Measurements from ENCODE around the gene SMIM24.
"Not testable (repeated sequence)": the region's sequence is repeated elsewhere in the genome, so short reads cannot be mapped to it uniquely, and the experiment has no call there.

The SMIM24 gene

GRCh38 chr19:3480383-3481091, at the start of gene SMIM24:
TSS of gene SMIM24 (minus strand) at chr19:3480525. CDS start at chr19:3480463, 62 bp downstream.
- no peak for DNase-seq

GRCh38 chr19:3529299-3529698, 49.0 kb upstream of the SMIM24 start:
- not testable (repeated sequence) for DNase-seq

GRCh38 chr19:3528539-3529211, 48.4 kb upstream of the SMIM24 start:
- no peak for DNase-seq

GRCh38 chr19:3528080-3528479, 47.8 kb upstream of the SMIM24 start:
- DNase-seq = no peak

GRCh38 chr19:3527238-3527910, 47.0 kb upstream of the SMIM24 start:
- DNase-seq = no peak

- no peak for DNase-seq
Measured at GRCh38 chr19:3526507-3527237, 46.3 kb upstream of the SMIM24 start.

- DNase-seq = no peak
Measured at GRCh38 chr19:3524904-3525451, 44.7 kb upstream of the SMIM24 start.

- no peak for DNase-seq
Measured at GRCh38 chr19:3524078-3524842, 43.9 kb upstream of the SMIM24 start.

GRCh38 chr19:3523361-3524077, 43.2 kb upstream of the SMIM24 start:
- DNase-seq = no peak

GRCh38 chr19:3522421-3523360, 42.4 kb upstream of the SMIM24 start:
- no peak for DNase-seq

- DNase-seq = no peak
Measured at GRCh38 chr19:3521104-3521445, 40.8 kb upstream of the SMIM24 start.

GRCh38 chr19:3520166-3521103, 40.1 kb upstream of the SMIM24 start:
- DNase-seq = no peak

- no peak for DNase-seq
Measured at GRCh38 chr19:3519126-3519525, 38.8 kb upstream of the SMIM24 start.

- no peak for DNase-seq
Measured at GRCh38 chr19:3518659-3519058, 38.3 kb upstream of the SMIM24 start.

- no peak for DNase-seq
Measured at GRCh38 chr19:3518255-3518654, 37.9 kb upstream of the SMIM24 start.

GRCh38 chr19:3517638-3518037, 37.3 kb upstream of the SMIM24 start:
- no peak for DNase-seq

GRCh38 chr19:3516675-3517207, 36.4 kb upstream of the SMIM24 start:
- DNase-seq = peak in 9 of 56 donors; percentile 3 to 52 (median 17)
